Hepatocyte (in vitro differentiated cells): Measurements from ENCODE around the gene PROZ. TPM values are rescaled to one million over a fixed set of nuclear protein-coding genes. Genes with fewer than 3 reads are reported as not detected.

Source experiments
- DNase-seq: peaks from one replicate; pipeline ENCODE4 v3.0.0-alpha.2; 2016; ENCODE audit warnings: low spot score
- H2AFZ ChIP-seq: fragments of 200-600 bp; sonication (generic); 2 replicates; pipeline ENCODE4 v1.6.0; 2016; ENCODE audit warnings: antibody characterized with exemption, mild to moderate bottlenecking
- H3K27ac ChIP-seq: fragments of 200-600 bp; sonication (generic); 2 replicates; pipeline ENCODE4 v1.5.1; 2016; ENCODE audit warnings: mild to moderate bottlenecking
- H3K27me3 ChIP-seq: fragments of 200-600 bp; sonication (generic); 2 replicates; pipeline ENCODE4 v1.6.1; 2016
- H3K36me3 ChIP-seq: fragments of 200-600 bp; sonication (generic); replicated peaks from 2 replicates; pipeline ENCODE4 v1.5.1; 2016; ENCODE audit warnings: low read depth; ENCODE audit not compliant: insufficient read depth
- H3K4me1 ChIP-seq: fragments of 200-600 bp; sonication (generic); 2 replicates; pipeline ENCODE4 v1.5.1; 2016; ENCODE audit warnings: mild to moderate bottlenecking, moderate library complexity; ENCODE audit not compliant: insufficient read depth
- H3K4me2 ChIP-seq: fragments of 200-600 bp; sonication (generic); 2 replicates; pipeline ENCODE4 v1.6.0; 2016
- H3K4me3 ChIP-seq: fragments of 200-600 bp; sonication (generic); 2 replicates; pipeline ENCODE4 v1.5.1; 2016; ENCODE audit warnings: mild to moderate bottlenecking
- H3K79me2 ChIP-seq: fragments of 200-600 bp; sonication (generic); 2 replicates; pipeline ENCODE4 v1.6.0; 2017; ENCODE audit warnings: mild to moderate bottlenecking
- H3K9me2 ChIP-seq: fragments of 200-600 bp; sonication (generic); replicated peaks from 2 replicates; pipeline ENCODE4 v1.6.0; 2017; ENCODE audit warnings: mild to moderate bottlenecking; ENCODE audit not compliant: insufficient read depth
- H3K9me3 ChIP-seq: fragments of 200-600 bp; sonication (generic); 2 replicates; pipeline ENCODE4 v1.5.1; 2016; ENCODE audit warnings: low read depth, mild to moderate bottlenecking
- H4K20me1 ChIP-seq: fragments of 200-600 bp; sonication (generic); 2 replicates; pipeline ENCODE4 v1.6.0; 2016; ENCODE audit warnings: mild to moderate bottlenecking; ENCODE audit not compliant: insufficient read depth, poor library complexity, severe bottlenecking
- EZH2 ChIP-seq: fragments of 200-600 bp; sonication (generic); IDR thresholded peaks from 2 replicates; pipeline ENCODE4 v1.6.1; 2016; ENCODE audit warnings: antibody characterized with exemption, mild to moderate bottlenecking, borderline replicate concordance
- EZH2phosphoT487 ChIP-seq: fragments of 200-600 bp; sonication (generic); IDR thresholded peaks from one replicate; pipeline ENCODE4 v1.6.1; 2018; ENCODE audit warnings: antibody characterized with exemption, mild to moderate bottlenecking, low read depth, moderate library complexity; ENCODE audit not compliant: unreplicated experiment, severe bottlenecking
- WGBS: methylation state at CpG from one replicate; pipeline ENCODE4 v1.1.6; 2016; ENCODE audit warnings: low lambda C conversion rate; ENCODE audit errors: missing lambda C conversion rate; 5-methylcytosine and 5-hydroxymethylcytosine counted together
- polyA plus RNA-seq: library from polyadenylated mRNA; unstranded; fragments of >200 nt; fragmentation: Nextera tagmentation; extraction: Ambion mirVana; gene quantifications from 2 replicates; pipeline ENCODE4 v1.2.1, GENCODE V29; 2016
- total RNA-seq: library from RNA; depleted of rRNA; stranded (reverse); fragments of >200 nt; gene quantifications from 2 replicates; pipeline ENCODE4 v1.2.3, GENCODE V29; 2014
- TF ChIP-seq, protein P1 (sequence below): fragments of 200-600 bp; sonication (generic); IDR thresholded peaks from 2 replicates; pipeline ENCODE4 v1.5.1; 2016; ENCODE audit warnings: antibody characterized with exemption, mild to moderate bottlenecking; ENCODE audit not compliant: poor library complexity

PROZ gene
- total and polyA plus RNA-seq, 2 experiments from 2014 or later = 4.7 TPM

- H3K27me3 ChIP-seq = peaks cover 9% of the 10 kb centered on the region
- peak; percentile 4 for DNase-seq
- peaks cover 3% of the 10 kb centered on the region for H3K4me1 ChIP-seq
- 44% methylated on average over 21 of the region's 25 CpGs for whole genome bisulfite sequencing
- no peak overlapping the region for H3K27ac ChIP-seq
- no peak overlapping the region for H2AFZ ChIP-seq
- no peak overlapping the region for H3K4me2 ChIP-seq
- no peak for TF ChIP-seq EZH2
- no peak for TF ChIP-seq EZH2phosphoT487
- TF ChIP-seq, protein P1, sequence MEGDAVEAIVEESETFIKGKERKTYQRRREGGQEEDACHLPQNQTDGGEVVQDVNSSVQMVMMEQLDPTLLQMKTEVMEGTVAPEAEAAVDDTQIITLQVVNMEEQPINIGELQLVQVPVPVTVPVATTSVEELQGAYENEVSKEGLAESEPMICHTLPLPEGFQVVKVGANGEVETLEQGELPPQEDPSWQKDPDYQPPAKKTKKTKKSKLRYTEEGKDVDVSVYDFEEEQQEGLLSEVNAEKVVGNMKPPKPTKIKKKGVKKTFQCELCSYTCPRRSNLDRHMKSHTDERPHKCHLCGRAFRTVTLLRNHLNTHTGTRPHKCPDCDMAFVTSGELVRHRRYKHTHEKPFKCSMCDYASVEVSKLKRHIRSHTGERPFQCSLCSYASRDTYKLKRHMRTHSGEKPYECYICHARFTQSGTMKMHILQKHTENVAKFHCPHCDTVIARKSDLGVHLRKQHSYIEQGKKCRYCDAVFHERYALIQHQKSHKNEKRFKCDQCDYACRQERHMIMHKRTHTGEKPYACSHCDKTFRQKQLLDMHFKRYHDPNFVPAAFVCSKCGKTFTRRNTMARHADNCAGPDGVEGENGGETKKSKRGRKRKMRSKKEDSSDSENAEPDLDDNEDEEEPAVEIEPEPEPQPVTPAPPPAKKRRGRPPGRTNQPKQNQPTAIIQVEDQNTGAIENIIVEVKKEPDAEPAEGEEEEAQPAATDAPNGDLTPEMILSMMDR = no peak
- H3K9me2 ChIP-seq = no peaks in the 10 kb centered on the region
- H3K4me3 ChIP-seq = no peak overlapping the region
- no peaks in the 10 kb centered on the region for H4K20me1 ChIP-seq
- no peaks in the 10 kb centered on the region for H3K9me3 ChIP-seq
- H3K36me3 ChIP-seq = no peaks in the 10 kb centered on the region
- H3K79me2 ChIP-seq = no peaks in the 10 kb centered on the region
Measured at GRCh38 chr13:113162783-113163685, 4.6 kb downstream of the PROZ start.

DNA sequence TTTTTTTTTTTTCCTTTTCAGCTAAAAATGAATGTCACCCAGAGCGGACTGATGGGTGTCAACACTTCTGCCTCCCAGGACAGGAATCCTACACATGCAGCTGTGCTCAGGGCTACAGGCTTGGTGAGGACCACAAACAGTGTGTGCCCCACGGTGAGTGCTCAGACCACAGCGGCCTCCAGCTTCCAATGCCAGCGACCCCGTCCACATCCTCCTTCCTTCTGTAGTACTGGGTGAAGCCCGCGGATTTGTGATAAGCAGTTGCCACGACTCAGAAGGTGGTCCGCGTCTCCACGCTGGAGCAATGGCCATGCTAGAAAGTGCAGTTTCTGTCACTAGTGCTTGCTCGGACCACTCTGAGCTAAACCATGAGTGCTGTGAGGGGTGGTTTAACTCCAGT, 6.0 kb downstream of the PROZ start:
- WGBS = 92% methylated on average over 12 of the region's 12 CpGs
- H4K20me1 ChIP-seq = no peaks in the 10 kb centered on the region

DNA sequence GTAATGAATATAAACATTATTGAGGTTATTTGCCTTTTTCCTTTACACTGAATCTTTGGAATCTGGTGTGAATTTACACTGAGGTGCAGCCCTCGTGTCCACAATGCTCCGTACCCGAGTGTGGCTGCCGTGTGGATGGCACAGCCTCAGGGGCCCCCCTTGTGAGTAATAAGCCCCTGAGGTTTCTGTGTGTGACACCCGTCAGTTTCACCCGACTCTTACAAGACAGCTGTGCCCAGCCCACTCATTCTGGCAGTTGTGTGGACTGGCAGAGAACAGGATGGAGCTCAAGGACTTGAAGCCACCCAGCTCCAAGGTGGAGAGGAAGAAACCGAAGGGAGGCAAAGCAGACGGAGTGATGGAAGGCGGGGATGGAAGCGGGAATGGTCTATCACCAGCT, 7.8 kb downstream of the PROZ start:
- Histone ChIP-seq H3K9me2 (no peaks in the 10 kb centered on the region), H3K79me2 (no peaks in the 10 kb centered on the region), H3K27me3 (peaks cover 9% of the 10 kb centered on the region), H3K27ac (no peak overlapping the region), H2AFZ (no peak overlapping the region), H3K36me3 (no peaks in the 10 kb centered on the region), H4K20me1 (no peaks in the 10 kb centered on the region), H3K4me1 (peaks cover 16% of the 10 kb centered on the region), H3K4me2 (no peak overlapping the region), H3K4me3 (no peak overlapping the region), H3K9me3 (no peaks in the 10 kb centered on the region)
- 92% methylated on average over 10 of the region's 10 CpGs for WGBS
- no peak for DNase-seq
- TF ChIP-seq, protein P1 = no peak

More for the DNA sequence above, 6.0 kb downstream of the PROZ start:
- Histone ChIP-seq H3K79me2 (no peaks in the 10 kb centered on the region), H3K9me3 (no peaks in the 10 kb centered on the region), H3K4me3 (no peak overlapping the region), H2AFZ (no peak overlapping the region), H3K27me3 (peaks cover 9% of the 10 kb centered on the region), H3K4me2 (no peak overlapping the region), H3K9me2 (no peaks in the 10 kb centered on the region), H3K27ac (no peak overlapping the region), H3K4me1 (peaks cover 5% of the 10 kb centered on the region), H3K36me3 (no peaks in the 10 kb centered on the region)
- TF ChIP-seq EZH2 (no peak), EZH2phosphoT487 (no peak)
- TF ChIP-seq, protein P1 = no peak
- no peak for DNase-seq
